ENCODE data around the gene PNCK.
A peak's percentile ranks its signal among the peaks of the same experiment; 100 is the strongest.

Gene PNCK

DNA sequence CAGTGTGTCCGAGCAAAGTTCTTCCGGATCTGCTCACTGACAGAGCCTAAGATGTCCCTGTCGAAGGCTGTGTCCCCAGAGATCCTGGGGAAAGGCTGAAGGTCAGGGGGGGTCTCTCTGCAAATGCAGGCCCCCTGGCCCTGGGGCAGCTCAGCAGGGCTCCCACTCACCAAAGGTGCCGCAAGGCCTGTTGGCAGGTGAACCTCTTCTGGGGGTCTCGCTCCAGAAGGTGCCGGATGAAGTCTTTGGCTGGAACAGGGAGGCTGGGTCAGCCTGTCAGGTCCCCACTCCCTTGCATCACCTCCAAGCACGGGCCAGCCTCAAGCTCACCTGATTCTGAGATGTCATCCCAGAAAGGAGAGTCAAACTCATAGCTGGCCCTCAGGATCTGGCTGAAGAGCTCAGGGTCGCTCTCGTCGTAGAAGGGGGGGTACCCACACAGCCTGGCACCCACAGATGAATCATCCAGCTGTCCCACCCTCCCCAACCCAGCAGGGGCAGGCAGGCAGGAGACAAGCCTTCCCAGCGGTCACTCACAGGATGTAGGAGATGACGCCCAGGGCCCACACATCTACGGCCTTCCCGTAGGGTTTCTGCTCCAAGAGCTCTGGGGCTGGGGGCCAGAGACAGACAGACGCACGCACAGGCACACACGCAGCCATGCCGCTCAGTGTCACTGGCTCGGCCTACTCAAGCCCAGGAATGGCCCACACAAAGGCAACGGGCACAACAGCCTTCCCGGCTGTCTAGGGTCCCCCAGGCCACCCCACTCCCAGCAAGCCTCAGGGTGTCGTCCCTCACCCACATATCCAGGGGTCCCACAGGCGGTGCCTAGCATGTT, 2.6 kb downstream of the PNCK start:
- TF ChIP-seq, protein P1, sequence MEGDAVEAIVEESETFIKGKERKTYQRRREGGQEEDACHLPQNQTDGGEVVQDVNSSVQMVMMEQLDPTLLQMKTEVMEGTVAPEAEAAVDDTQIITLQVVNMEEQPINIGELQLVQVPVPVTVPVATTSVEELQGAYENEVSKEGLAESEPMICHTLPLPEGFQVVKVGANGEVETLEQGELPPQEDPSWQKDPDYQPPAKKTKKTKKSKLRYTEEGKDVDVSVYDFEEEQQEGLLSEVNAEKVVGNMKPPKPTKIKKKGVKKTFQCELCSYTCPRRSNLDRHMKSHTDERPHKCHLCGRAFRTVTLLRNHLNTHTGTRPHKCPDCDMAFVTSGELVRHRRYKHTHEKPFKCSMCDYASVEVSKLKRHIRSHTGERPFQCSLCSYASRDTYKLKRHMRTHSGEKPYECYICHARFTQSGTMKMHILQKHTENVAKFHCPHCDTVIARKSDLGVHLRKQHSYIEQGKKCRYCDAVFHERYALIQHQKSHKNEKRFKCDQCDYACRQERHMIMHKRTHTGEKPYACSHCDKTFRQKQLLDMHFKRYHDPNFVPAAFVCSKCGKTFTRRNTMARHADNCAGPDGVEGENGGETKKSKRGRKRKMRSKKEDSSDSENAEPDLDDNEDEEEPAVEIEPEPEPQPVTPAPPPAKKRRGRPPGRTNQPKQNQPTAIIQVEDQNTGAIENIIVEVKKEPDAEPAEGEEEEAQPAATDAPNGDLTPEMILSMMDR (IDR thresholded peaks at IDR 0.05; ENCODE audit: low read length, missing control alignments): no peak
- H3K4me3 ChIP-seq (replicated peaks; ENCODE audit: low read depth, low read length): no peak overlapping the region
- no peak for DNase-seq (ENCODE audit: low read depth)

DNA sequence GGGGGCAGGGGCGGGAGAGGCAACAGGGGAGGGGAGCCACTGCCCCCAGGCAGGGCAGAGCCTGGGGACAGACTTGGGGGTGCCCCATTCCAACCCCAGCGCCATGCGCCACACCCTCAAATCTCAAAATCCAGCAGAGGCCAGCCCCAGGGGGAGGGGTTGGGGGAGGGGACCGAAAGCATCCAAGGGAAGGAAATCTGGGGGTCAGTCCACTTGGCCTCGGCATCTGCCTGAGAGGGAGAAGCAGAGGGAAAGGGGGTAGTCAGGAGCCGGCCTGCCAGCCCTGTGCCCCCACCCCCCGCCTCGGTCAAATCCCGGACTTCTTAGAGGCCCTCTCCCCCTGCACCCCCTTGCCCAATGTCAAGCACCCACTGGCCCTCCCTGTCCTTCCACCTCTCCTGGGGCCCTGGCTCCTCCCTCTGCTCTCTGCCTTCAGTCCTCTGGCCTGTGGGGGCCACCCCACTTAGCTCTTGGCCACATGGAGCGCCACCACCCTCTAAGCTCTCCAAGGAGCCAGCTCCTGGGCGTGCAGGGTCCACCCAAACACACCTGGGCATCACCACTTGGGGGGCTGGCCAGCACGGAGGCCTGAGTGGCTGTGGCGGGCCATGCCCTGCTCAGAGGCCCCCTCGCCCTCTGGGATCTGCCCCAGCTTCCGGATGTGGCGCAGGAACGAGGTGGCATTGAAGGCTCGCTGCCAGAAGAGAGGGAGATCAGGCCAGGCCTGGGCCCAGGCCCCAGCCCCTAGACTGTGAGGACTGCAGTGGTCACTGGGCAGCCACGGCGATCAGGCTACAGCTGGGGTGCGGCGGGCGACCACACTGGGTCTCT, 3.5 kb downstream of the PNCK start:
- TF ChIP-seq, protein P1 (IDR thresholded peaks at IDR 0.05; ENCODE audit: low read length, missing control alignments): no peak
- no peak for DNase-seq (ENCODE audit: low read depth)
- no peak overlapping the region for H3K4me3 ChIP-seq (replicated peaks; ENCODE audit: low read depth, low read length)

DNA sequence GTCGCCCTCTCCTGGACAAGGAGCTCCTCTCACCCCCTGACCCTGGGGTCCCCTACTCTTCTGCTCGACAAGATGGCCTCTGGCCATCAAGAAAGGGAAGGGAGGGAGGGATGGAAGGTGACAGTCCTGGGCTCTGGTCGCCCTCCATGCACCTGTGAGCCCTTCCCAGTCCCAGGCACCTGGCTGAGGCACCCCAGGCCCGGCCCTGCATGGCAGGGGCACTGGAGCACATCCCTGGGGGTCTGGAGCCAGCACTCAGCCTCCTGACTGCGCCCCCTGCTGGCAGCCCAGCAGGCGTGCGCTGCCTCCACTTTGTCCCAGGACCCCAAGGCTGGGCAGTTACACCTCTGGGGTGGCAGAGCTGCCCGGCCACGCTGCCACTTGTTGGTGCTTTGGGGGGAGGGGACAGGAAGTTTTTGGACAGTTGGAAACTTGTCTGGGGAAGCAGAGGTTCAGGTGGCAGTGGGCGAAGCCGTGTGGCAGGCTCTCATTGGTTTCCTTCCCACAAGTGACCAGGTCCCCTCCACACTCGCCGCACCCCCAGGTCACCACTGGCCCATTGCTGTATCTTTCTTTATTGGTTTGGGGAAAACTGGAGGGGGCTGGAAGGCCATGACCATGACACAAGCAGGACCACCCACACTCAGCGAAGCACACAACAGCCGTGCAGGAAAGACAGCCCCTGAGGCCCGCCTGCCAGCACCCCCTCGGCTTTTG, 4.3 kb downstream of the PNCK start:
- DNase-seq (ENCODE audit: low read depth): no peak
- TF ChIP-seq, protein P1 (IDR thresholded peaks at IDR 0.05; ENCODE audit: low read length, missing control alignments): peak; percentile 58
- H3K4me3 ChIP-seq (replicated peaks; ENCODE audit: low read depth, low read length): no peak overlapping the region

DNA sequence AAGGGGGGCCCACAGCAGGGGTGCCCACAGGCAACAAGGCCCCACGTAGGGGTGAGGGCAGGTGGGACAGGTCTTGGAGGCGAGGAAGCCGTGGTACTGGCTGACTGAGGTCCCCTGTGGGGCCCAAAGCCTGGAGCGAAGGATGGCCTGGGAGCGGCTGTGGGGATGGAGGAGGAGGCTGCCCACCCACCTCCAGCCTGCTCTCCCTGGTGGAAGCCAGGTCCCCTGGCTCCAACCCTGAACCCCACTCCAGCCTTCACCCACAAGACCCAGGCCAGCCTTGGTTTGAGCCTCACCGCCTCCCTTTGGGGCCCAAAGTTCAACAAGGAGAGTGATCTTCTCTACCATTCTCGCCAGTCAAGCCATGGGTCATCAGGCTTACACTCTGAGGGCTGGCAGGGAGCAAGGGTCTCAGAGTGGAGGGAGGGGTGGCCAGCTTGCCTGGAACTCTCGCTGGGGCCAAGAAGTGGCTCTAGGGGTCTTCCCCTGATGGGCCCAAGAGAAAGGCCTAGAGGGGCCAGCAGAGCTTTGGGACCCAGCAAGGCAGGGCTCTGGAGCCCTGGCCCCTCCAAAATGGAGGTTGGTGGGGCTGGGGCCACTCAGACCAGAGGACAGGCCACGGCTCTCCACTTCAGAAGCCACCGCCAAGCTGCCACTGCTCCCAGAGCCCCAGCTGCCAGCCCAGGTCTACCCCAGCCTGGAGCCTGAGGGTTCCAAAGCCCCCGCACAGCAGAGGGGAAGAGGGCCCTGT, 5.0 kb downstream of the PNCK start:
- H3K4me3 ChIP-seq (replicated peaks; ENCODE audit: low read depth, low read length): no peak overlapping the region
- TF ChIP-seq, protein P1 (IDR thresholded peaks at IDR 0.05; ENCODE audit: low read length, missing control alignments): no peak
- DNase-seq (ENCODE audit: low read depth): no peak

DNA sequence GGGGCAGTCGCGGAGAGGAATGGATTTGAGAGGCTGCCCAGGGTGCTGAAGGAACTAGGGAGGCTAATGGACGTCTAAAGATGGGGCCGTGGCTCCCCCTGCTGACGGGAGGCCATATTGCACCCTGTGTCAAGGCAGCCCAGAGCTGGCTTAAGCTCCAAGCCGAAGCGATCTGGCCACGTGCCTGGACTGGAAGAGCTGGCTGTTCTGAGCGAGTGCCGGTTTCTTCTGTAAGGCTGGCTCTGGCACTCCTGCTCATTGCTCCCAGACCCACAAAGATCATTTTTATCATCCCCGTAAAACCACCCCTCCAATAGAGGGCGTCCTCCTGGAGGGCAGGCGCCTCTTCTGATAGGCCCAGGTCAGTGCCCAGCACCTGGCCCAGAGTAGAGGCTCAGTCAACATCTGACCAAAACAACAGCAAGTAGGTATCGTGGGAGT, 5.6 kb downstream of the PNCK start:
- H3K4me3 ChIP-seq (replicated peaks; ENCODE audit: low read depth, low read length): no peak overlapping the region
- TF ChIP-seq, protein P1 (IDR thresholded peaks at IDR 0.05; ENCODE audit: low read length, missing control alignments): peak; percentile 61
- peak; percentile 82 for DNase-seq (ENCODE audit: low read depth)

DNA sequence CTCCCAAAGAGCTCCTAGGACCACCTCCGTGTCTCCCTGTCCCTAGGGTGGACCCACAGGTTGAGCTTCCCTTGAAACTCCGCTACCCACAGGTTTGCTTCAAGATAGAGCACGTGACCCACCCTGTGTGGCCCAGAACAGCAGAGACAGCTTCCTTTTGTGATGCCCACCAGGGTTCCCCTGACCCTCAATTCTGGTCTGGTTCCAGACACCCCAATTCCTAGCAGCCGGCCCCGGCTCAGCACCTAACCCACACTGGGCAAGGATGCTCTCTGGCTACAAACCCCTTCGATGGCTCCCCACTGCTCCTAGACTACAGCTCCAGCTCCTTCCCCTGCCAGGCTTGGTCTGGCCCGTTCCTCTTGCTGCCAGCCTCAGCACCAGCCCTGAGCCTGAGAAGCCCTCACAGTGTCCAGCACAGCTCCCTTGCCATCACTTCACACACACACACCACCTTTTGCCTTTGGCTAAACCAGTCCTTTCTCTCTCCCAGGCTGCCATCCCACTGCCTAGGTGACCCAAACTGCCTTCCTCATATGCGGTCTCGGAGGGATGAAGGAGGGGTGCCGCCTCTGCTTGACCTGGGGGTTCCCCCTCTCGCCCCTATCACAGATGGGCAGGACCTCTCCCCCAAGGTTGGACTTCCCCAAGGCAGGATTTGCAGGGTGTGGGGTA, 6.2 kb downstream of the PNCK start:
- no peak for DNase-seq (ENCODE audit: low read depth)
- no peak overlapping the region for H3K4me3 ChIP-seq (replicated peaks; ENCODE audit: low read depth, low read length)
- TF ChIP-seq, protein P1 (IDR thresholded peaks at IDR 0.05; ENCODE audit: low read length, missing control alignments): no peak

All from fibroblast of pulmonary artery (primary cell).